ENCODE measurements around the gene PLAU. TPM values are rescaled to one million over a fixed set of nuclear protein-coding genes. Genes with fewer than 3 reads are reported as not detected.
A peak's percentile ranks its signal among the peaks of the same experiment; 100 is the strongest.

Gene PLAU
- total RNA-seq, 6 experiments from 2014 or later = 0.24 to 4.3 (median 0.87) TPM

DNA sequence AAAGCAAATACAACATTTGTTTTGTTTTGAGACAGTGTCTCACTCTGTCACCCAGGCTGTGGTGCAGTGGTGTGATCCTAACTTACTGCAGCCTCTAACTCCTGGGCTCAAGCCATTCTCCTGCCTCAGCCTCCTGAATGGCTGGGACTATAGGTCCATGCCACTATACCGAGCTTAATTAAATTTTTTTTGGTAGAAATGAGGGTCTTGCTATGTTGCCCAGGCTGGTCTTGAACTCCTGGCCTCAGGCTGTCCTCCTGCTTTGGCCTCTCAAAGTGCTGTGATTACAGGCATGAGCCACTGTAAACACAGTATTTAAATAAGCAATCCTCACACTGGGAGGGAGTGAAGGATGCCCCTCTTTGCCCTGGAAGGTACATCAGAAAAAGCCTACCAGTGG, 32.6 kb upstream of the PLAU start:
- H3K27me3 ChIP-seq = no peaks in the 10 kb centered on the region
- no peak overlapping the region for H3K4me3 ChIP-seq
- no peaks in the 10 kb centered on the region for H3K36me3 ChIP-seq
- intact Hi-C loops (cut with DNase I) = no loop called here
- no peaks in the 10 kb centered on the region for H3K9me3 ChIP-seq
- no peak for TF ChIP-seq POLR2A (IDR thresholded peaks at IDR 0.05)
- TF ChIP-seq, protein P1, sequence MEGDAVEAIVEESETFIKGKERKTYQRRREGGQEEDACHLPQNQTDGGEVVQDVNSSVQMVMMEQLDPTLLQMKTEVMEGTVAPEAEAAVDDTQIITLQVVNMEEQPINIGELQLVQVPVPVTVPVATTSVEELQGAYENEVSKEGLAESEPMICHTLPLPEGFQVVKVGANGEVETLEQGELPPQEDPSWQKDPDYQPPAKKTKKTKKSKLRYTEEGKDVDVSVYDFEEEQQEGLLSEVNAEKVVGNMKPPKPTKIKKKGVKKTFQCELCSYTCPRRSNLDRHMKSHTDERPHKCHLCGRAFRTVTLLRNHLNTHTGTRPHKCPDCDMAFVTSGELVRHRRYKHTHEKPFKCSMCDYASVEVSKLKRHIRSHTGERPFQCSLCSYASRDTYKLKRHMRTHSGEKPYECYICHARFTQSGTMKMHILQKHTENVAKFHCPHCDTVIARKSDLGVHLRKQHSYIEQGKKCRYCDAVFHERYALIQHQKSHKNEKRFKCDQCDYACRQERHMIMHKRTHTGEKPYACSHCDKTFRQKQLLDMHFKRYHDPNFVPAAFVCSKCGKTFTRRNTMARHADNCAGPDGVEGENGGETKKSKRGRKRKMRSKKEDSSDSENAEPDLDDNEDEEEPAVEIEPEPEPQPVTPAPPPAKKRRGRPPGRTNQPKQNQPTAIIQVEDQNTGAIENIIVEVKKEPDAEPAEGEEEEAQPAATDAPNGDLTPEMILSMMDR (IDR thresholded peaks at IDR 0.05) = no peak
- ATAC-seq (no peak), DNase-seq (no peak)
- H3K27ac ChIP-seq = no peak overlapping the region
- no CpG with 5 or more reads among the region's 1 CpG for WGBS (ENCODE audit: insufficient coverage, low coverage, low lambda C conversion rate, missing lambda C conversion rate)
- H3K4me1 ChIP-seq = peaks cover 0 to 2% (median 0%) of the 10 kb centered on the region in 4 donors

DNA sequence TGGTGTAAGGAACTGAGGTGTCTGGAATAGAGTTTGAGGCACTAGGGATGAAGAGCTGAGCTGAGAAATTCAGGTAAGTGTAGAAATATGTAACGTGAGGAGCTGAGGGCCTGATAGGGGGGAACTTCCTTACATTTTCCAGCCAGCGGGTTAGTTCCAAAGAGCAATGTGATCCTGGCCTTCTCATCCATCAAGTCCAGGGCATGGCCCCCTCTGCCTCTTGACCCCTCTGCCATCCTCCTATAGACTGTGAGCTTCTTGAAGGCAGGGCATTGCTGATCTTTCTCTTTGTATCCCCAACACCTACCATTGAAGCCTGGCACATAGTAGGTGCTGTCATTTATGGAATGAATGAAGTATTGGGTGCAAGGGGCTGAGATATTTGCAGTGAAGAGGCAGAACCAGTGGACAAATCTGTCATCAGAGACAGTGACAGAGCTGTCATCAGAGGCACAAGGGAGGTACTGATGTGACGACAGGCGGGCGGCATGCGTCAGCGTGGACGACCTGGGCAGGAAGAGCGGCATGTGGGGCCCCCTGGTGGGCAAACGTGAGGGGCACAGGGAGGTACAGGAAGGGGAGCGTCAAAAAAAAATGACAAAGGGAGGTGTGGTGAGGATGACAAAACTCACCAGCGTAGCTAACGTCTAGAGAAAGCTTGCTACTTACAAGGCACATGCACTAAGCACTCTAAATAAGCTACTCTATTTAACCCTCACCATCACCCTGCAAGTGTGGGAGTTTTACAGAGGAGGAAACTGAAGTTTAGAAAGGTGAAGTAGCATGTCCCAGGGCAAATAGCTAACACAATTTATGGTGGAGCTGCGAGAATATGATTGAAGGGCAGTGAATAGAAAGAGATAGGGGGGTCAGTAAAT, 31.4 kb upstream of the PLAU start:
- no peak for TF ChIP-seq POLR2A (IDR thresholded peaks at IDR 0.05)
- TF ChIP-seq, protein P1 (IDR thresholded peaks at IDR 0.05) = peak; percentile 94 to 97 (median 96)
- Histone ChIP-seq H3K4me3 (no peak overlapping the region), H3K36me3 (no peaks in the 10 kb centered on the region), H3K9me3 (no peaks in the 10 kb centered on the region), H3K4me1 (no peaks in the 10 kb centered on the region), H3K27ac (no peak overlapping the region), H3K27me3 (no peaks in the 10 kb centered on the region)
- ATAC-seq (peak; percentile 95 to 98 (median 98)), DNase-seq (peak; percentile 88 to 91 (median 90))
- 14% methylated on average over 14 of the region's 14 CpGs for WGBS (ENCODE audit: insufficient coverage, low coverage, low lambda C conversion rate, missing lambda C conversion rate)
- intact Hi-C loops (cut with DNase I) = loop anchor here (2.0 to 10.0 kb wide), 4 partner anchors 31 to 215 kb away; no protein-coding TSS in a partner anchor

DNA sequence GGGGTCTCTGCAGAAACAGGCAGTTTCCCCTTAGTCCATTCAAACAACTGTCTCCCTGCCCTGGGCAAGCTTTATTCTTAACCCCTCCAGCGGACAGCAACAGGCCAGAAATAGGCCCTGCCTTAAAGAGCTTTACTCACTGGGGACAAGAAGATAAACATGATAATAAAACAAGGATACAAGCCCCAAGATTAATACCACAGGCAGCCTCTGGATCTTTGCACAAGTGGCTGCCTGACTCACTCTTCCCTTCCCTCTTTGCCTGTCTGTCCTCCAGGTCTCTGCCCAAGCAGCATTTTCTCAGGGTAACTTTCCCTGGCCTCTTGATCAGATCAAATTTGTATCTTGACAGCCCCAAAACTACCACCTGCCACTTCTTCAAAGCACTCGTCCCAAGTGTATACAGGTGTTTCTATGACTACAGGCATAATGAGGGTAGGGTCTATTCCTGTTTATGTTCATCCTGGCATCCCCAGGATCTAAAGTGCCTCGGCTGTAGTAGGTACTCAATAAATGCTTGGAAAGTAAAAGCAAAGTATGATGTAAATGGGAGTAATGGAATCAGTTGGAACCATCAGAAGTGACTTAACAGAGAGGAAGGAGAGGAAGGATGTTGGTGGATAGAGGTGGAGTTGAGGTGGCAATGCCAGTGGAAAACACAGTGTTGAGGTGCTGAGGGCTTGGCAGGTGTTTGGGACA, 29.6 kb upstream of the PLAU start:
- intact Hi-C loops (cut with DNase I) = loop anchor here (2.0 to 10.0 kb wide), 4 partner anchors 33 to 213 kb away; no protein-coding TSS in a partner anchor
- H3K27ac ChIP-seq = no peak overlapping the region
- ATAC-seq = no peak

DNA sequence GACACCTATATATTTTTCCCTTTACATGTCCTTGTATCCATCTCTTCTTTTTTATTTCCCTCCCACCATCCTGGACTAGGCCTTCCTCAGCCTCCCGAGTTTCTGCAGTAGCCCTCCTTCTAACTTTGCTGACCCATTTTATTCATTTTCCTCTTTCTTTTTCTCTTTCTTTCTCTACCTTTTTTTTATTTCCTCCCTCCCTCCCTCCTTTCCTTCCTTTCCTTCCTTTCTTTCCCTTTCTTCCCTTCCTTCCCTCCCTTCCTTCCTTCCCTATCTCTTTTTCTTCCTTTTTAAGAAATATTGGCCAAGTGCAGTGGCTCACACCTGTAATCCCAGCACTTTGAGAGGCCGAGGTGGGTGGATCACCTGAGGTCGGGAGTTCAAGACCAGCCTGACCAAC, 26.9 kb upstream of the PLAU start:
- 47% methylated on average over 3 of the region's 3 CpGs for WGBS (ENCODE audit: insufficient coverage, low coverage, low lambda C conversion rate, missing lambda C conversion rate)
- Histone ChIP-seq H3K27me3 (no peaks in the 10 kb centered on the region), H3K9me3 (no peaks in the 10 kb centered on the region), H3K36me3 (no peaks in the 10 kb centered on the region), H3K4me3 (no peak overlapping the region), H3K4me1 (peaks cover 0 to 3% (median 1%) of the 10 kb centered on the region in 4 donors), H3K27ac (no peak overlapping the region)
- intact Hi-C loops (cut with DNase I) = loop anchor here (5.0 to 10.0 kb wide), 3 partner anchors 37 to 211 kb away; no protein-coding TSS in a partner anchor
- DNase-seq (no peak), ATAC-seq (no peak)
- TF ChIP-seq, protein P1 (IDR thresholded peaks at IDR 0.05) = no peak
- no peak for TF ChIP-seq POLR2A (IDR thresholded peaks at IDR 0.05)

More for the DNA sequence above, 29.6 kb upstream of the PLAU start:
- no peak for TF ChIP-seq POLR2A (IDR thresholded peaks at IDR 0.05)
- TF ChIP-seq, protein P1 (IDR thresholded peaks at IDR 0.05) = no peak
- H3K4me3 ChIP-seq = no peak overlapping the region
- no peak for DNase-seq
- no peaks in the 10 kb centered on the region for H3K27me3 ChIP-seq
- no peaks in the 10 kb centered on the region for H3K9me3 ChIP-seq
- H3K4me1 ChIP-seq = peaks cover 0 to 2% (median 0%) of the 10 kb centered on the region in 4 donors
- no peaks in the 10 kb centered on the region for H3K36me3 ChIP-seq
- 75% methylated on average over 2 of the region's 3 CpGs for WGBS (ENCODE audit: insufficient coverage, low coverage, low lambda C conversion rate, missing lambda C conversion rate)
